GM13976 (cell line): ENCODE results near the gene MORC1.

Source experiments
- DNase-seq: peaks from one replicate; pipeline ENCODE4 v3.0.0; 2012; ENCODE audit warnings: low spot score
- in situ Hi-C: fragments of 300-500 bp; cut with MboI; formaldehyde crosslinking; loops from one replicate; pipeline ENCODE4 v1.12.0; 2022; ENCODE audit warnings: low sequenced_read_pairs, mixed read lengths, inconsistent platforms; ENCODE audit not compliant: unreplicated experiment
- TF ChIP-seq, protein P1 (sequence below): IDR thresholded peaks from 2 replicates; pipeline ENCODE4 v1.5.1; 2012; ENCODE audit warnings: borderline replicate concordance, mild to moderate bottlenecking; ENCODE audit not compliant: insufficient read depth; ENCODE audit errors: extremely low read depth, missing control alignments, control extremely low read depth

The MORC1 gene

DNA sequence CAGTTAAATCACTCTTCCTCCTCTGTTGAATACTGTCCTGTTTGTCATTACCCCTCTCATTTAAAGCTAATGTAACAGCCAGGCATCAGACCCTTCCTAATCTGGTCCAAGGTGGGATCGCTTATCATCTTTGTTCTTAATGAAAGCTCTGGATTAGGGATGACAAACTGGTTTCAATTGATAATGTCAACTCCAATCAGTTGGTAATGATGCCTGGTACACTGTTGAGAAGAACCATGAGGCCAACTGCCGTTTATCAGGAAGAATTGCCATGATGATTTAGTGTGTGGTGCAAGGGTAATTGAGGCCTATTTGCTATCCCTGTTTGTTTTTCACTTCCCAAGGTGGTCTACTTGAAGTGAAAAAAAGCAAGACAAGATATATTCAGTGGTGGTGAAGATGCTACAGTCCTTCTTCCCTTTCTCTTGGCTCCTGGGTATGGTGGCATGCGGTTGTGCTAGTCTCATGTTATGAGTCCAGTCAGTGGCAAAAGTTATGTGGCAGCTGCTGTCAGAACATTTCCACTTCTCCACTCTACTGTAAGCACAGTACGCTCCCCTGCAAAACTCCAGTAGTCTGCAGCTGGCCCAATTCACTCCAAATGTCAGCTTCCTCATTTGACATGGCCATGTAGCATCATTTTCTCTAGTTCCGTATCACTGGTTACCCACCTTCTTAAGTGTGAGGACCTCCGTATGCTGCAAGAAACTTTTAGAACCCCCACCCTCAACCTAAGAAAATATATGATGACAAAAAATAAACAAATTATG lies 72.5 kb downstream of the MORC1 start:
- TF ChIP-seq, protein P1, sequence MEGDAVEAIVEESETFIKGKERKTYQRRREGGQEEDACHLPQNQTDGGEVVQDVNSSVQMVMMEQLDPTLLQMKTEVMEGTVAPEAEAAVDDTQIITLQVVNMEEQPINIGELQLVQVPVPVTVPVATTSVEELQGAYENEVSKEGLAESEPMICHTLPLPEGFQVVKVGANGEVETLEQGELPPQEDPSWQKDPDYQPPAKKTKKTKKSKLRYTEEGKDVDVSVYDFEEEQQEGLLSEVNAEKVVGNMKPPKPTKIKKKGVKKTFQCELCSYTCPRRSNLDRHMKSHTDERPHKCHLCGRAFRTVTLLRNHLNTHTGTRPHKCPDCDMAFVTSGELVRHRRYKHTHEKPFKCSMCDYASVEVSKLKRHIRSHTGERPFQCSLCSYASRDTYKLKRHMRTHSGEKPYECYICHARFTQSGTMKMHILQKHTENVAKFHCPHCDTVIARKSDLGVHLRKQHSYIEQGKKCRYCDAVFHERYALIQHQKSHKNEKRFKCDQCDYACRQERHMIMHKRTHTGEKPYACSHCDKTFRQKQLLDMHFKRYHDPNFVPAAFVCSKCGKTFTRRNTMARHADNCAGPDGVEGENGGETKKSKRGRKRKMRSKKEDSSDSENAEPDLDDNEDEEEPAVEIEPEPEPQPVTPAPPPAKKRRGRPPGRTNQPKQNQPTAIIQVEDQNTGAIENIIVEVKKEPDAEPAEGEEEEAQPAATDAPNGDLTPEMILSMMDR, result no peak
- DNase-seq, result no peak
- in situ Hi-C loops, result no loop called here

DNA sequence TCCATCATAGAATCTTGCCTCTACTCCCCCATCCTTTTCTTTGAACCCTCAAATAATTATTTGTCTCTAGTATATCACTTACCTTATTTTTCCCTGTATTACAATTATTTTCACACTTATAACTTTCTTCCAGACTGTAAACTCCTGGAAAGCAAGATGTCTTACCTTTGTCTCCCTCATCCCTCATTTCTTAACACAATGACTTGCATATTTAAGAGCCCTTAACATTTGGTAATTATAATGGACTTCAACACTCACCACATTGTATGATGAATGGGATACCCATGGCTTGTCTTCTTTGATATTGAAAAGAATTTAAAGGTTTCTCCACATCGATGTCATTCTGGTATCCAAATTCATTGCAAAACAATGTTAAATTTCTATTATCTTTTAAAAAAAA lies 82.9 kb downstream of the MORC1 start:
- DNase-seq, result no peak
- in situ Hi-C loops, result no loop called here

DNA sequence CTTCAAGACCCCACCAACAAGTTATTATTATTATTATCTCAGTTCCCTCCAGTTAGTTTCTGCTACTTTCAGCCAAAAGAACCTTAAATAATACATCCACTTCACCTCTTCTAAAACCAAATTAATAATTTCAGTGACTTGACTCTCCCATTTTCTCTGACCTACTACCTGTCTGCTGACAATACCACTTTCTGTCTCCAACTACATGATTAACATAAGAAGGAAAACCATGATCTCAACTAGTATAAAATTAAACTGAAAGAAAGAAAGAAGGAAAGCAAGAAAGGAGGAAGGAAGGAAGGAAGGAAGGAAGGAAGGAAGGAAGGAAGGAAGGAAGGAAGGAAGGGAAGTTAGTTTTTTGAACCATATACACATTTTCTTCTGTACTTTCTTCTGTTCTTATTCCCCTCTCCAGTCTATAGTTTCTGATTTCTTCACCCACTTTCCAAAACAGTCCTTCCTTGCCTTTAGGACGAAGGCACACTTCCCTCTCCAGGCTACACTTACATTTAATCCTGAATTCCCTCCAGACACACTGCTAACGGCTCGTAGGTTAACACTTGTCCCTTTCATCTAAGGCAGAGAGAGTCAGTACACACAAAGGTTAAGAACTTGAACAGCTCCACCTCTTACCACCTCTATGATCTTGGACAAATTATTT lies 84.8 kb downstream of the MORC1 start:
- in situ Hi-C loops, result no loop called here
- TF ChIP-seq, protein P1, result no peak
- DNase-seq, result no peak

More for the DNA sequence above, 82.9 kb downstream of the MORC1 start:
- TF ChIP-seq, protein P1, result no peak

DNA sequence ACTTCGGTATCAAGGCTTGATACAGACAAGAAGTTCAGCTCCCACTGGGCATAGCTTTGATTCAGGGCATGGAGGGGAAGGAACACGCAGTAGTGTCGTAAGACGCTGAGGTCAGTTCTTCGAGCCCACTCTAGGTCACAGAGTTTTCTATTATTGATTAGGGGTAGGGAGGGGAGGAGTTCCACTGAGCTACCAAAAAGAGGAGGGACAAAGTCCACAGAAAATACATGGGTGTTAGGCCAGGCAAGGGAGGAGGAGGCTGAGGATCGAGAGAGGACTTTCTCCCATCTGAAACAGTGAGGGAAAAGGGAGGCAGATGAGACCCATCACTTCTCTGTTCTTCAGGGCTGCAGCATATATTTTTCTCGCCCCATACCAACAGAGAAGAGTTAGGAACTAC lies 89.2 kb downstream of the MORC1 start:
- no peak for DNase-seq
- in situ Hi-C loops, result loop anchor here (10.0 kb wide), 1 partner anchor 56 kb away; no protein-coding TSS in a partner anchor
- TF ChIP-seq, protein P1, result no peak

DNA sequence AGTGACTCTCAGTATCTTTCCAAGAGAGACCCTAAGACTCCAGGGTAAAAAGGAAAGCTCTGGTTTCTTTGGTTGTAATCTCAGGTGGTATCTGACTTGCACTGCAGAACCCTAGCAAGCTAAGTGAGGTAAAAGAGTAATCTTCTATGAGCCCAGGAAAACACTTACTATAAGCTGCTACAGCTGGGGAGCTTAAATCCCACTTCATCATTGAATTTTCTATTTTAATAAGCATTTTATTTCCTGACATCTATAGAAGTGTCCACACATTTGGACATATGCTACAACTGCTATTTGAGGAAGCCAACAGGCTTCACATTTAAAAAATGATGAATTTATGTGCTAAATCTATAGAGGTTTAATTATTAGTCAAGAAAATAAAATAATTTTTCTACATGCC lies 91.1 kb downstream of the MORC1 start:
- no peak for DNase-seq
- TF ChIP-seq, protein P1, result no peak
- in situ Hi-C loops, result loop anchor here (10.0 kb wide), 1 partner anchor 58 kb away; no protein-coding TSS in a partner anchor

DNA sequence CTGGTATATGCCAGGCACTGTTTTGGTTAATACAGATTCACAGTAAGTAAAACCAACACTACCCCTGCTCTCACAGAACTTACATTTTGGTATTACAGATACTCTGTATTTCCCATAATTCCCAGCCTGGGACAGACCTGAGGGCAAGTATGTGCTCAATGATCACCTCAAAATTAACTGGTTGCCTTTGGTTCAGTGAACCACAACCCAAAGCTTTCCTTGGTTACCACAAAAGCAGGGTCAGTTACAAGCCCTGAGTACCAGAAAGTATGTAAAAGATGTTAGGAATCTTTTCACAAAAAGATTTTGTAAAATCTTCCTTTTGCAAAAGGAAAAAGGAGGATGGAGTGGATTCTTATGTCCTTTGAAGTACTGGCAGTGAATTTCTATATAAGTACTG lies 92.0 kb downstream of the MORC1 start:
- TF ChIP-seq, protein P1, result no peak
- in situ Hi-C loops, result loop anchor here (10.0 kb wide), 1 partner anchor 59 kb away; no protein-coding TSS in a partner anchor
- DNase-seq, result no peak
